Esophagus (tissue), 2 donors: ENCODE data around the gene TADA1. TPM values are rescaled to one million over a fixed set of nuclear protein-coding genes. Genes with fewer than 3 reads are reported as not detected.

Source experiments
- H3K27ac ChIP-seq, 2 donors: one replicate each; pipeline ENCODE4 v1.5.1; 2013; ENCODE audit warnings: low read depth in 2 of 2, mild to moderate bottlenecking in 2 of 2, inconsistent platforms in 1 of 2, low read length in 1 of 2, moderate library complexity in 1 of 2
- H3K27me3 ChIP-seq, 2 donors: one replicate each; pipeline ENCODE4 v1.6.1; 2013; ENCODE audit warnings: low read length in 2 of 2, control low read depth in 1 of 2, mild to moderate bottlenecking in 1 of 2; ENCODE audit not compliant: insufficient read depth in 2 of 2, control insufficient read depth in 1 of 2
- H3K36me3 ChIP-seq, 2 donors: one replicate each; pipeline ENCODE4 v1.6.1; 2013; ENCODE audit warnings: low read length in 1 of 2; ENCODE audit not compliant: control insufficient read depth in 2 of 2, insufficient read depth in 2 of 2
- H3K4me1 ChIP-seq, 2 donors: one replicate each; pipeline ENCODE4 v1.6.1; 2013; ENCODE audit warnings: low read length in 1 of 2; ENCODE audit not compliant: control insufficient read depth in 2 of 2, insufficient read depth in 2 of 2
- H3K4me3 ChIP-seq, 2 donors: one replicate each; pipeline ENCODE4 v1.5.1; 2013; ENCODE audit warnings: low read length in 2 of 2, mild to moderate bottlenecking in 2 of 2, low read depth in 1 of 2, moderate library complexity in 1 of 2
- H3K9me3 ChIP-seq, 2 donors: one replicate each; pipeline ENCODE4 v1.6.1; 2013; ENCODE audit warnings: mild to moderate bottlenecking in 2 of 2, low read depth in 1 of 2, low read length in 1 of 2, moderate library complexity in 1 of 2; ENCODE audit not compliant: control insufficient read depth in 2 of 2, insufficient read depth in 1 of 2
- WGBS, 2 donors: extraction: QIAGEN DNeasy Blood & Tissue Kit; methylation state at CpG; one replicate each; pipeline ENCODE4 v1.1.7; 2013; 5-methylcytosine and 5-hydroxymethylcytosine counted together
- polyA plus RNA-seq, 2 donors: library from polyadenylated mRNA; stranded (reverse); fragments of 200-250 nt; gene quantifications; one replicate each; pipeline ENCODE4 v1.2.3, GENCODE V29; 2013
- donor health status: healthy with polysubstance abuse.
- donor health status: Bipolar disorder and iron deficiency.

Gene TADA1
- polyA plus RNA-seq, 2 donors = 7.8 to 8.1 TPM

DNA sequence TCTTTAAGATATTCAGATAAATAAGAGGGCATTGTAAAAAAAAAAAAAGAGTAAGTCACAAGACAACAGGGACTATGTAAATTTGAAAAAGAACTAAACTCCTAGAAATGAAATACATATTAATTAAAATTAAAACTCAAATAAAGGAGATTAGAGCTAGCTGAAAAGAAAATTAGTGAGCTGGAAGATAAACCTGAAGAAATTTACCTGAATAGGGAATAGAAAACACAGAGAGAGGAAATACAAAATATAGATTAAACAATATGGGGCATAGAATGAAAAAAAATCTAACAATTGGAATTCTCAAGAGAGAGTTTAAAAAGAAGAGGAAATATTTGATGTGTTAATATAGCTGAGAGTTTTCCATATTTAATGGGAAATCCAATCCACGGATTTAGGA is 35.6 kb upstream of the TADA1 start:
- no peaks in the 10 kb centered on the region for H3K27me3 ChIP-seq
- WGBS, 2 donors = 85 to 92% methylated on average over 1 of the region's 1 CpG
- no peaks in the 10 kb centered on the region for H3K4me1 ChIP-seq
- H3K36me3 ChIP-seq = no peaks in the 10 kb centered on the region
- no peak overlapping the region for H3K27ac ChIP-seq
- H3K4me3 ChIP-seq = no peak overlapping the region
- no peaks in the 10 kb centered on the region for H3K9me3 ChIP-seq

DNA sequence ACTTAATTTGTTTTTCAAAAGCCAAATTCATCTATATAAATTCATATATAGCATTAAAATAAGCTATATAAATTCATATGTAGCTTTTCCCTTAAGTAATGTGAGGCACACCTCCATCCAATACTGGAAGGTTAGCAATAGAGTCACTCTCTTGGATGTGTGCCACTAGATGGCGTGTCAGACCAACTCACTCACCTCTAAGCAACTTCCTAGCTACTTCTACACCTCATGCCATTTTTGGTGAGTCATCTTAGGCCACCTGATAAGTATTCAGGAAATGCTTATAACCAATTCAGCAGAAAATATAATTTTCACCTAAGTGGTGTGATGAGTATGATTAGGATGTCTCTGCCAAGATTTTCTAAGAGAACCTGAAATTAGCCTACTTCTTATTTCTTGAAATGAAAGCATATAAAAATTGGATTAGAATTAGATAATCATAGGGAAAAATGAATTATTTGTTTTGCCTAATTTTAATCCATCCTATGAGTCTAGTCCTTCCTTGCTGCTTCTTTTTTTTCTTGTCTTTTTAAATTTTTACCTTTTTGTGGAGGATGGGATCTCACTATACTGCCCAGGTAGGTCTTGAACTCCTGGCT is 34.4 kb upstream of the TADA1 start:
- H3K4me1 ChIP-seq = no peaks in the 10 kb centered on the region
- H3K27me3 ChIP-seq = no peaks in the 10 kb centered on the region
- no peak overlapping the region for H3K27ac ChIP-seq
- H3K9me3 ChIP-seq = no peaks in the 10 kb centered on the region
- H3K36me3 ChIP-seq = no peaks in the 10 kb centered on the region
- WGBS, 2 donors = 2 to 3% methylated on average over 1 of the region's 1 CpG
- no peak overlapping the region for H3K4me3 ChIP-seq

DNA sequence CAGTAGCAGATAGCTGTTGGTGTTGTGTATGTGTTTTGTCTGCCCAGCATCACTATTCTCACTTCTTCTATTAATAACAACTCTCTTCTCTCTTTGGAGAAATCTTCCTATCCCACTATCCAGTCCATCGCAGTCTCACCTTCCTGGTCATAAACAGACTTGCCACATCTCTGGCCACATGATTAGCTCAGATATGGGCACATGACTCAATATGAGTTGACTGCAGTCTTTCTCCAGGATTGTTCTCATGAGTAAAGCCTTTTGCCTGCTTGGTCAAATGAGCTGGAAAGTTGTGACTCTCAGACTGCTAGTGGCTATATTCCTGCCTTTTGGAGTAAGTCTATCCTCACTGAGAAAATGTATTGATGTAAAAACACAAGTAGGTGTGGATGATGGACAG is 32.9 kb upstream of the TADA1 start:
- H3K9me3 ChIP-seq = no peaks in the 10 kb centered on the region
- H3K36me3 ChIP-seq = no peaks in the 10 kb centered on the region
- no peak overlapping the region for H3K27ac ChIP-seq
- H3K4me1 ChIP-seq = no peaks in the 10 kb centered on the region
- H3K27me3 ChIP-seq = no peaks in the 10 kb centered on the region
- no peak overlapping the region for H3K4me3 ChIP-seq
- WGBS, 2 donors = 96 to 98% methylated on average over 1 of the region's 1 CpG

DNA sequence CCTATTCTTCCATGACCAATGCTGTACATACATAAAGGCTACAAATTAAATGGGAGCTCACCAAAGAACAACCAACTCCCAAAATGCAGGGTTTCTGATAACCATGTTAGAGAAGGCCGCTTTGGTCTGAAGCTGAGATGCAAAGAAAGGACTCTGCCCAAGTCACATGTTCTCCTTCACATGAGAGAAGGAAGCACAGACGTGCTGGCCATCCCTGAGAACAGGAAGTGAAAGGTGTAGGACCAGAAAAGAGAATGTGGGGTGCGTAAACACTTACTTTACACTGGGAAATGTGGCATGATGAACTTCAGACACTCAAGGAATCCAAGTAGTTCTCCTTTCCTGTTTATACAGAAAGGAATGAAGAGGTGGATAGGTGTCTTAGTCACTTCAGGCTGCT is 31.7 kb upstream of the TADA1 start:
- H3K36me3 ChIP-seq = no peaks in the 10 kb centered on the region
- no peak overlapping the region for H3K27ac ChIP-seq
- no peaks in the 10 kb centered on the region for H3K9me3 ChIP-seq
- WGBS, 2 donors = 72 to 74% methylated on average over 3 of the region's 3 CpGs
- H3K27me3 ChIP-seq = no peaks in the 10 kb centered on the region
- no peak overlapping the region for H3K4me3 ChIP-seq
- H3K4me1 ChIP-seq = no peaks in the 10 kb centered on the region

DNA sequence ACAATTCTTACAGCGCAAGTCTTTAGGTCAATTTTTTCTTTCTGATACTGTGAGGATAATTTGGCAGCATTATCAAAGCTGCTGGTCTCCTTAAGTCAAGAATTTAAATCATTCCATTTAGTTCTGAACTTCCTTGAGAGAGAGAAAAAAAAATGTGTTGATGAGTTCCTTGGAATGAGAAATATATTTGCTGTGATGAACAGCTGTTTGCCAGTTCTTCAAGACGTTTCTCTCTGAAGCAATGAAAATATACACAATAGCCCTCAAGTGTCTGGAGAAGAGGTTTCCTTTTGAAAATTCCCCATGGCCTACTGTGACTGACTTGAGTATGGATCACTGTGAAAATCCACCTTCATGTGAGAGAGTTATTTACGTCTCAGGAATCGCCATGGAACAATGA is 31.0 kb upstream of the TADA1 start:
- H3K27ac ChIP-seq = no peak overlapping the region
- H3K4me3 ChIP-seq = no peak overlapping the region
- H3K36me3 ChIP-seq = no peaks in the 10 kb centered on the region
- H3K9me3 ChIP-seq = no peaks in the 10 kb centered on the region
- no peaks in the 10 kb centered on the region for H3K27me3 ChIP-seq
- H3K4me1 ChIP-seq = no peaks in the 10 kb centered on the region
- WGBS, 2 donors = 74 to 83% methylated on average over 4 of the region's 4 CpGs

DNA sequence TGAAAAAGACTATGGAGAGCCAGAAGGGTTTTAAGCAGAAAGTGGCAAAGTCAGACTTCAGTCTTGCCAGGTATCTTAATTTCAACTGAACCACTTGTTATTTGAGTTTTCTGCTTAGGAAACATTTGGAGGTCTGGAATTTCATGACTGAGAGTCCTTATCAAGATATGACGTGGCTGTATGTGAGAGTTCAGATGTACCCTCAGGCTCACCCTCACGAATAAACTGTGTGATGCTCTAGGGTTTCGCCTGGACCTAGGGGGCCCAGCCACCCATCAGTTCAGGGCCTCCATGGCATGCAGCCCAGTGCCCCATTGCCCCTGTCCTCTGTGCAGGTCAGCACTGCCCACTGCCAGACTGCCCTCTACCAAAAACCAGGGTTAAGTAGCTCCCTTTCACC is 30.6 kb upstream of the TADA1 start:
- Histone ChIP-seq H3K9me3 (no peaks in the 10 kb centered on the region), H3K27ac (no peak overlapping the region), H3K4me1 (no peaks in the 10 kb centered on the region), H3K36me3 (no peaks in the 10 kb centered on the region), H3K27me3 (no peaks in the 10 kb centered on the region), H3K4me3 (no peak overlapping the region)
- 85 to 88% methylated on average over 3 of the region's 3 CpGs for whole genome bisulfite sequencing, 2 donors

DNA sequence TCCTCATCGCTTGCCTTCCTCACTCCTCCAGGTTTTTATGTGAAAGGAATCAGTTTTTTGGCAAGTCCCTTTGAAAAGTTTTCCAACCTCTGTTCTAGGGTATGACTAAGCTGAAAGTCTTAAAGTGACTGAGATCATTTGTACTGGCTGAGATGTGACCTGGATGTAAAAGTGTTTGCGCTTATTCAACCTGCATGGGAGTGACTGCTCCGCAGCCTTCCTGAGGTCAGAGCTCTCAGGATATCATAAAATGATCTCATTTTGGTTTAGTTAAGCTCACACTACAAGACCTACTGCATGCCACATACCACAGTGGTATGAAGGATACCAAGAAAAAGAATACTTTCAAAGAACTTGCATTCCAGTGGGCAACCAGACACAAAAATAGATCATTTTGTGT is 29.8 kb upstream of the TADA1 start:
- Histone ChIP-seq H3K27ac (no peak overlapping the region), H3K36me3 (no peaks in the 10 kb centered on the region), H3K9me3 (no peaks in the 10 kb centered on the region), H3K27me3 (no peaks in the 10 kb centered on the region), H3K4me3 (no peak overlapping the region), H3K4me1 (no peaks in the 10 kb centered on the region)
- 60 to 70% methylated on average over 3 of the region's 3 CpGs for WGBS, 2 donors

DNA sequence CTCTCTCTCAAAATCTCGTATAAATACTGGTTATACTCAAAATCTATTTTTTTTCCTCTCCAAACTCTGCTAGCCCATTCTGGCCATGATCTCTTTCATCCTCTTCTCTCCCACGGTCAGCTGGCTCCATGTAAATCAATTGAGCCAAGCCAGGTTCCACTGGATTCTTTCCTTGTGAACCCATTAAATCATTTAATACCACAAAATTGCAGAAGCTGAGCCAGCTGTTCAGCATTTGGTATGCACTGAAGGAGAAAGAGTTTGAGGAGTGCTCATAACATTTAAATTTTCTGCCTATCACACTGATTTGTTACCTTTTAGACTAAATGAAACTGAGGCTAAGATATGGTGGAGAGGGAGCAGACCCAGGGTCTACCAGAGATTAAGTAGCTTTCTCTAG is 29.1 kb upstream of the TADA1 start:
- H3K27me3 ChIP-seq = no peaks in the 10 kb centered on the region
- H3K9me3 ChIP-seq = no peaks in the 10 kb centered on the region
- H3K4me3 ChIP-seq = no peak overlapping the region
- 58 to 59% methylated on average over 2 of the region's 2 CpGs for WGBS, 2 donors
- no peaks in the 10 kb centered on the region for H3K4me1 ChIP-seq
- H3K27ac ChIP-seq = no peak overlapping the region
- H3K36me3 ChIP-seq = no peaks in the 10 kb centered on the region

DNA sequence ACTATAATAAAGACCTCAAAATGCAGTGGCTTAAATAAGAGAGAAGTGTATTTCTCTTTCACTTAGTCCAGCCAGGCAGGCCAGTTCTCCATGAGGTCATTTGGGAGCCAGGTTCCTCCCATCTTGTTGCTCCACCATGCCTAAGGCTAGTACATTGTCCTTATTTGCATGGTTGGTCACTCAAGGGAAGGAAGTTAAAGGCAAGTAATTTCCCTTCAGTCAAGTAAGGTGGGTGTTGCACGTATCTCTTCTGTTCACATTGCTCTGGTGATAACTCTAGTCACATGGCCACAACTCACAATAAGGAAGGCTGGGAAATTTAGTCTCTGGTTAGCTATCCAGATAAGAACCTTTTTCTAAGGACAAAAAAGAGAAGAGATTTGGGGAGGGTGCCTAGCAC is 27.2 kb upstream of the TADA1 start:
- H3K4me1 ChIP-seq = no peaks in the 10 kb centered on the region
- no peak overlapping the region for H3K4me3 ChIP-seq
- H3K36me3 ChIP-seq = no peaks in the 10 kb centered on the region
- 53 to 71% methylated on average over 1 of the region's 1 CpG for WGBS, 2 donors
- H3K9me3 ChIP-seq = no peaks in the 10 kb centered on the region
- H3K27me3 ChIP-seq = no peaks in the 10 kb centered on the region
- no peak overlapping the region for H3K27ac ChIP-seq

DNA sequence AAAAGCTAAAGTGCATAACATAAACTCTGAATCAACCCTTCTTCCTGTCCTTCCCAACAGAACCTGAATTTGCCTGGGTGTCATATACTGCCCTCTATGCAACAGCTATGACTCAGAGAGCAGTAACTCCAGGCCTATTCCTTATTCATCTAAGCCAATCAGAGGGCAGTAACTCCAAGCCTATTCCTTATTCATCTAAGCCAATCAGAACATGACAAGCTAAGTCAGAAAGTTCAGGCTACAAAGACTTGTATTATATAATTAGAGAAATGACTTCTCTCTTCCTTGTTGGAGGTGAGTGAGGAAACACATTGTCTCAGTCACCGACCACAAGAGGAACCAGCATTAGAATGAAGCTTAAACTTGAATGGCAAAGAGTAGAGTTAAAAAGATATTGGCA is 26.2 kb upstream of the TADA1 start:
- no peaks in the 10 kb centered on the region for H3K27me3 ChIP-seq
- peak overlapping the region; percentile 24 to 63 for H3K27ac ChIP-seq
- H3K4me3 ChIP-seq = no peak overlapping the region
- peaks cover 0 to under 1% of the 10 kb centered on the region in 2 donors for H3K9me3 ChIP-seq
- WGBS, 2 donors = 55 to 67% methylated on average over 1 of the region's 1 CpG
- H3K36me3 ChIP-seq = no peaks in the 10 kb centered on the region
- H3K4me1 ChIP-seq = no peaks in the 10 kb centered on the region
